K562 (cell line): ENCODE results near the gene RSPRY1. TPM values are rescaled to one million over a fixed set of nuclear protein-coding genes. Genes with fewer than 3 reads are reported as not detected.

ENCODE experiments used
- ATAC-seq: fragments of 200-7000 bp; cut with Tn5 transposase; 3 replicates; pipeline ENCODE4 v1.9.1; 2020; ENCODE audit warnings: moderate library complexity
- BruUV-seq: library from RNA; stranded (reverse); fragments of 400-500 nt; replicated peaks from 2 replicates; lab custom pipeline; 2021; lab: Mats Ljungman, UMichigan
- CTCF ChIA-PET: fragments of 300-600 bp; formaldehyde crosslinking; extraction: SDS; loops from one replicate; lab custom pipeline; 2021; ENCODE audit warnings: low intra/inter-chr PET ratio; lab: Yijun Ruan, JAX
- POLR2A ChIA-PET: fragments of 300-600, 350-650 bp; sonication (Branson Sonifier 250); formaldehyde crosslinking; extraction: SDS; loops from one replicate; lab custom pipeline; 2021; ENCODE audit warnings: antibody characterized with exemption, inconsistent platforms; lab: Yijun Ruan, JAX
- DNase-seq, 4 experiments: peaks; one replicate each; pipeline versions ENCODE4 v3.0.0 to v3.0.0-alpha.2; 2011 to 2018; ENCODE audit warnings: low spot score in 3 of 4, mixed read lengths in 3 of 4; ENCODE audit errors: extremely low read depth in 1 of 4
- FAIRE-seq: peaks from 2 replicates; lab custom pipeline; 2011; peaks lifted over from hg19 to GRCh38; lab: Jason Lieb, UNC
- H2AFZ ChIP-seq: 2 replicates; pipeline ENCODE4 v1.6.0; 2011; ENCODE audit warnings: low read depth, low read length, control low read depth, inconsistent platforms
- H3K27ac ChIP-seq: fragments of 200-600 bp; 3 replicates; pipeline ENCODE4 v1.8.0; 2011; ENCODE audit warnings: low read depth, mild to moderate bottlenecking, control low read depth, inconsistent platforms, low read length, moderate library complexity, mixed read lengths; ENCODE audit errors: extremely low read depth
- H3K27me3 ChIP-seq, 2 experiments: fragments of 300-600 bp in 1 of 2; 2 replicates in 1 of 2; 3 replicates in 1 of 2; pipeline versions ENCODE4 v1.6.0 to v1.8.0; 2011; ENCODE audit warnings: inconsistent platforms in 2 of 2, low read length in 2 of 2, mild to moderate bottlenecking in 1 of 2, mixed read lengths in 1 of 2, moderate library complexity in 1 of 2; ENCODE audit not compliant: control insufficient read depth in 2 of 2, insufficient read depth in 2 of 2
- H3K36me3 ChIP-seq: fragments of 300-600 bp; 3 replicates; pipeline ENCODE4 v1.8.0; 2011; ENCODE audit warnings: mild to moderate bottlenecking, low read length, inconsistent platforms; ENCODE audit not compliant: control insufficient read depth, insufficient read depth
- H3K4me1 ChIP-seq, 2 experiments: fragments of 200-600 bp in 1 of 2; replicated peaks in 1 of 2; 2 replicates in 1 of 2; 3 replicates in 1 of 2; pipeline versions ENCODE4 v1.5.1 to v1.8.0; 2011; ENCODE audit warnings: inconsistent platforms in 2 of 2, low read length in 2 of 2, mild to moderate bottlenecking in 1 of 2, mixed read lengths in 1 of 2, moderate library complexity in 1 of 2; ENCODE audit not compliant: control insufficient read depth in 2 of 2, insufficient read depth in 2 of 2
- H3K4me2 ChIP-seq: 2 replicates; pipeline ENCODE4 v1.6.1; 2011; ENCODE audit warnings: low read length, control low read depth, inconsistent platforms, mixed read lengths; ENCODE audit not compliant: insufficient read depth
- H3K4me3 ChIP-seq: fragments of 200-600 bp; sonication (generic), shearing (Covaris generic); 2 replicates; pipeline ENCODE4 v1.5.1; 2016; ENCODE audit warnings: control low read depth, inconsistent platforms
- H3K79me2 ChIP-seq: fragments of 200-600 bp; 3 replicates; pipeline ENCODE4 v1.8.0; 2011; ENCODE audit warnings: low read length, inconsistent platforms; ENCODE audit not compliant: control insufficient read depth, insufficient read depth
- H3K9ac ChIP-seq, 2 experiments: 2 replicates each; pipeline versions ENCODE4 v1.6.0 to v1.6.1; 2011; ENCODE audit warnings: low read depth in 2 of 2, low read length in 2 of 2, control low read depth in 1 of 2, inconsistent platforms in 1 of 2, mild to moderate bottlenecking in 1 of 2, mixed read lengths in 1 of 2; ENCODE audit not compliant: insufficient read depth in 1 of 2
- H3K9me1 ChIP-seq: one replicate; pipeline ENCODE4 v1.6.0; 2011; ENCODE audit warnings: inconsistent platforms, mild to moderate bottlenecking, low read length, moderate library complexity; ENCODE audit not compliant: control insufficient read depth, insufficient read depth
- H3K9me3 ChIP-seq: replicated peaks from 2 replicates; pipeline ENCODE4 v1.5.1; 2011; ENCODE audit warnings: low read depth, low read length, inconsistent platforms; ENCODE audit not compliant: control insufficient read depth, insufficient read depth
- H4K20me1 ChIP-seq: replicated peaks from 2 replicates; pipeline ENCODE4 v1.6.1; 2011; ENCODE audit warnings: low read length, inconsistent platforms, mixed read lengths; ENCODE audit not compliant: control insufficient read depth, insufficient read depth
- NFRKB ChIP-seq: fragments of 450-650 bp; IDR thresholded peaks from 2 replicates; pipeline ENCODE4 v1.6.1; 2016; ENCODE audit warnings: low read depth
- NR3C1 ChIP-seq: sonication (generic); formaldehyde crosslinking; IDR thresholded peaks from 2 replicates; pipeline ENCODE4 v1.8.1; 2022; ENCODE audit warnings: missing genetic modification reagents
- PCBP2 ChIP-seq: fragments of 200-400 bp; formaldehyde crosslinking; IDR thresholded peaks from 2 replicates; pipeline ENCODE4 v1.6.1; 2018; ENCODE audit warnings: low read length, low read depth, mild to moderate bottlenecking, moderate library complexity; ENCODE audit not compliant: poor library complexity, severe bottlenecking
- SPI1 ChIP-seq: IDR thresholded peaks from 2 replicates; pipeline ENCODE4 v1.6.1; 2011; ENCODE audit warnings: low read depth, low read length, control low read depth, borderline replicate concordance
- ZNF23 ChIP-seq: fragments of 250-450 bp; sonication (Bioruptor Pico); IDR thresholded peaks from 2 replicates; pipeline ENCODE4 v1.4.0; 2020; ENCODE audit warnings: mild to moderate bottlenecking
- ZNF431 ChIP-seq: sonication (generic); formaldehyde crosslinking; IDR thresholded peaks from 2 replicates; pipeline ENCODE4 v1.8.0; 2022; ENCODE audit warnings: mild to moderate bottlenecking, missing genetic modification reagents
- WGBS: fragments of 100-300 bp; shearing (Covaris generic); methylation state at CpG from one replicate; pipeline ENCODE4 v1.1.6; 2016; ENCODE audit warnings: low coverage, mixed read lengths; ENCODE audit not compliant: insufficient coverage; ENCODE audit errors: missing lambda C conversion rate; 5-methylcytosine and 5-hydroxymethylcytosine counted together
- in situ Hi-C: fragments of 300-500 bp; cut with MboI; formaldehyde crosslinking; loops from 4 replicates; pipeline ENCODE4 v1.15.0; 2018; ENCODE audit warnings: inconsistent platforms, mixed read lengths
- intact Hi-C: fragments of 100-400 bp; cut with micrococcal nuclease; formaldehyde crosslinking; loops from 2 replicates; pipeline ENCODE4 v1.14.2; 2022
- polyA plus RNA-seq, 8 experiments: library from polyadenylated mRNA; depleted of rRNA in 4 of 8; stranded (reverse) in 5 of 8; unstranded in 3 of 8; fragments of >200 nt; fragmentation: Nextera tagmentation in 2 of 8; fragmentation: Illumina TruSeq in 1 of 8; extraction: Ambion mirVana in 2 of 8; extraction: Trizol in 1 of 8; gene quantifications; 2 replicates each; pipeline versions ENCODE4 v1.2.1 to v1.2.3, GENCODE V29; 2011 to 2014; ENCODE audit warnings: inconsistent platforms in 1 of 8, missing spikeins in 1 of 8
- total RNA-seq, 7 experiments: library from RNA; depleted of rRNA in 6 of 7; stranded (reverse); fragments of >200 nt in 6 of 7; fragmentation: Illumina TruSeq in 2 of 7; extraction: Trizol in 2 of 7; gene quantifications; 2 replicates each; pipeline versions ENCODE4 v1.2.1 to v1.2.3, GENCODE V29; 2011 to 2021; ENCODE audit warnings: low replicate concordance in 1 of 7
- TF ChIP-seq, protein P1 (sequence below): IDR thresholded peaks from 3 replicates; pipeline ENCODE4 v1.6.1; 2011; ENCODE audit warnings: borderline replicate concordance, mild to moderate bottlenecking, moderate library complexity; ENCODE audit not compliant: insufficient read length; ENCODE audit errors: extremely low read depth
- TF ChIP-seq, protein P2 (sequence below), 2 experiments: fragments of 450-650 bp in 1 of 2; sonication (generic) in 1 of 2; formaldehyde crosslinking in 1 of 2; IDR thresholded peaks; 2 replicates each; pipeline versions ENCODE4 v1.7.1 to v1.9.0; 2016 to 2022; ENCODE audit warnings: inconsistent platforms in 1 of 2, mild to moderate bottlenecking in 1 of 2, missing genetic modification reagents in 1 of 2

Gene RSPRY1
- total and polyA plus RNA-seq, 9 of the 15 experiments (the other 6 are each of a cell fraction or from before 2014, with no cell fraction given) = 10.2 to 27.8 (median 20.8) TPM

DNA sequence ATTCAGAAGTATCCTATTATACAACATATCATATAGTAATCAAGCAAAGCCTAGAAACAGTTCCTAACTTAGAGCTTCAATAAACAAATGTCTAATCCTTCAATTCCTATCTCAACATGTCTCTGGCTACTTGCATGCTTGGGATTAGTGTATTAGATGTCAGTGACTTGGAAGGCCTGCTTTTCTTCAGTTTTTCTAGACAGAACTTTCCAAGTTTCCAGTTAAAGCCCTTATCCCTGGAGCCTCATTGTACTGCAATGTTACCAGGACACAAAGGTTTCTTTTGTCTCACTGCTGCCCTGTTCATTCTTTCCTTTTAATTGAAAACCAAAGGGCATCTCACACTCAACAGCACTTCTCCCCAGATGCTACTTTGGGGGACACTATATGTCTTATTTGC lies 16.8 kb upstream of the RSPRY1 start (continued):
- TF ChIP-seq, protein P1, sequence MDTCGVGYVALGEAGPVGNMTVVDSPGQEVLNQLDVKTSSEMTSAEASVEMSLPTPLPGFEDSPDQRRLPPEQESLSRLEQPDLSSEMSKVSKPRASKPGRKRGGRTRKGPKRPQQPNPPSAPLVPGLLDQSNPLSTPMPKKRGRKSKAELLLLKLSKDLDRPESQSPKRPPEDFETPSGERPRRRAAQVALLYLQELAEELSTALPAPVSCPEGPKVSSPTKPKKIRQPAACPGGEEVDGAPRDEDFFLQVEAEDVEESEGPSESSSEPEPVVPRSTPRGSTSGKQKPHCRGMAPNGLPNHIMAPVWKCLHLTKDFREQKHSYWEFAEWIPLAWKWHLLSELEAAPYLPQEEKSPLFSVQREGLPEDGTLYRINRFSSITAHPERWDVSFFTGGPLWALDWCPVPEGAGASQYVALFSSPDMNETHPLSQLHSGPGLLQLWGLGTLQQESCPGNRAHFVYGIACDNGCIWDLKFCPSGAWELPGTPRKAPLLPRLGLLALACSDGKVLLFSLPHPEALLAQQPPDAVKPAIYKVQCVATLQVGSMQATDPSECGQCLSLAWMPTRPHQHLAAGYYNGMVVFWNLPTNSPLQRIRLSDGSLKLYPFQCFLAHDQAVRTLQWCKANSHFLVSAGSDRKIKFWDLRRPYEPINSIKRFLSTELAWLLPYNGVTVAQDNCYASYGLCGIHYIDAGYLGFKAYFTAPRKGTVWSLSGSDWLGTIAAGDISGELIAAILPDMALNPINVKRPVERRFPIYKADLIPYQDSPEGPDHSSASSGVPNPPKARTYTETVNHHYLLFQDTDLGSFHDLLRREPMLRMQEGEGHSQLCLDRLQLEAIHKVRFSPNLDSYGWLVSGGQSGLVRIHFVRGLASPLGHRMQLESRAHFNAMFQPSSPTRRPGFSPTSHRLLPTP = no peak
- TF ChIP-seq ZNF23 (no peak), SPI1 (no peak), NR3C1 (CRISPR knock-in tag) (no peak)

DNA sequence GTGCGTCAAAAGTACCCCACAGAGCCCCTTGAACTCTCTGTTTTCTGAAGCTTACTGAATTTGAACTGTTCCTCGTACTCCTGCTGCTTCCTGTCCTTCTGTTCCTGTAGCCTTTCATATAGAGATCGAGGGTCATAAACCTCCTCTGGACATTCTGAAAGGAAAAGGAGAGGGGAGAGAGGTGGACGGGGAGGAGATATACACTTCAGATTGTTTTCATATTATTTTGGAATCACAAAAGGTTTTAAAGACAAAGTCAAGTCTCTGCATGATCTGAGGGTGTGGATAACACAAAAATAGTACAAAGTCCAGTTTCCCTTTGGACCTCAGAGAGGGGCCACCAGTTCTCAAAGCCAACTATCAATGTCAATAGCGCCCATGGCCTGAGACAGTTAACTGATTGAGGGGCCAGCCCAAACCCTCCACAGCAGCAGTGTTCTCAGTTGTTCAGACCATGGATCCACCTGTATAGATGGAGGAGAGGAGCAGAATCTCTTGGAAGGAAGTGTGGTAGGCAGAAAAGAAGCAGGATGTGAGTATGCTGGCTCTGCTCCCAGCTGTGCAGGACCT lies 13.3 kb upstream of the RSPRY1 start:
- ATAC-seq (no peak), DNase-seq (no peak), FAIRE-seq (no peak)
- H2AFZ ChIP-seq = no peak overlapping the region
- H3K79me2 ChIP-seq = no peaks in the 10 kb centered on the region
- BruUV-seq = no TSS peak
- H3K36me3 ChIP-seq = peaks cover 52% of the 10 kb centered on the region; the same call in 2 of the 3 replicates
- no peak overlapping the region for H3K27ac ChIP-seq
- no peaks in the 10 kb centered on the region for H3K27me3 ChIP-seq
- WGBS = 86% methylated on average over 5 of the region's 5 CpGs
- ChIA-PET POLR2A (no interaction called here), CTCF (no interaction called here)
- in situ Hi-C loops (no loop called here), intact Hi-C loops (no loop called here)
- no peak overlapping the region for H3K4me3 ChIP-seq
- no peaks in the 10 kb centered on the region for H3K4me1 ChIP-seq
- H3K4me2 ChIP-seq = no peak overlapping the region
- H3K9me3 ChIP-seq = no peaks in the 10 kb centered on the region
- H3K9ac ChIP-seq = no peak overlapping the region
- H4K20me1 ChIP-seq = no peaks in the 10 kb centered on the region
- no peaks in the 10 kb centered on the region for H3K9me1 ChIP-seq
- TF ChIP-seq NFRKB (no peak), PCBP2 (no peak), ZNF431 (CRISPR knock-in tag) (no peak)
- TF ChIP-seq, protein P2, sequence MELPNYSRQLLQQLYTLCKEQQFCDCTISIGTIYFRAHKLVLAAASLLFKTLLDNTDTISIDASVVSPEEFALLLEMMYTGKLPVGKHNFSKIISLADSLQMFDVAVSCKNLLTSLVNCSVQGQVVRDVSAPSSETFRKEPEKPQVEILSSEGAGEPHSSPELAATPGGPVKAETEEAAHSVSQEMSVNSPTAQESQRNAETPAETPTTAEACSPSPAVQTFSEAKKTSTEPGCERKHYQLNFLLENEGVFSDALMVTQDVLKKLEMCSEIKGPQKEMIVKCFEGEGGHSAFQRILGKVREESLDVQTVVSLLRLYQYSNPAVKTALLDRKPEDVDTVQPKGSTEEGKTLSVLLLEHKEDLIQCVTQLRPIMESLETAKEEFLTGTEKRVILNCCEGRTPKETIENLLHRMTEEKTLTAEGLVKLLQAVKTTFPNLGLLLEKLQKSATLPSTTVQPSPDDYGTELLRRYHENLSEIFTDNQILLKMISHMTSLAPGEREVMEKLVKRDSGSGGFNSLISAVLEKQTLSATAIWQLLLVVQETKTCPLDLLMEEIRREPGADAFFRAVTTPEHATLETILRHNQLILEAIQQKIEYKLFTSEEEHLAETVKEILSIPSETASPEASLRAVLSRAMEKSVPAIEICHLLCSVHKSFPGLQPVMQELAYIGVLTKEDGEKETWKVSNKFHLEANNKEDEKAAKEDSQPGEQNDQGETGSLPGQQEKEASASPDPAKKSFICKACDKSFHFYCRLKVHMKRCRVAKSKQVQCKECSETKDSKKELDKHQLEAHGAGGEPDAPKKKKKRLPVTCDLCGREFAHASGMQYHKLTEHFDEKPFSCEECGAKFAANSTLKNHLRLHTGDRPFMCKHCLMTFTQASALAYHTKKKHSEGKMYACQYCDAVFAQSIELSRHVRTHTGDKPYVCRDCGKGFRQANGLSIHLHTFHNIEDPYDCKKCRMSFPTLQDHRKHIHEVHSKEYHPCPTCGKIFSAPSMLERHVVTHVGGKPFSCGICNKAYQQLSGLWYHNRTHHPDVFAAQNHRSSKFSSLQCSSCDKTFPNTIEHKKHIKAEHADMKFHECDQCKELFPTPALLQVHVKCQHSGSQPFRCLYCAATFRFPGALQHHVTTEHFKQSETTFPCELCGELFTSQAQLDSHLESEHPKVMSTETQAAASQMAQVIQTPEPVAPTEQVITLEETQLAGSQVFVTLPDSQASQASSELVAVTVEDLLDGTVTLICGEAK (IDR thresholded peaks at IDR 0.05) = no peak
- TF ChIP-seq, protein P2 (CRISPR knock-in tag; IDR thresholded peaks at IDR 0.05) = no peak
